Astrocyte of the spinal cord (primary cell): ENCODE data around the gene HOXA4.

Experiments
- DNase-seq: peaks from one replicate; pipeline ENCODE4 v3.0.0; 2011; ENCODE audit warnings: low read depth, low spot score
- H3K4me3 ChIP-seq: 2 replicates; pipeline ENCODE4 v1.5.1; 2011; ENCODE audit warnings: low read depth, mild to moderate bottlenecking, low read length, moderate library complexity
- in situ Hi-C: cut with HindIII; loops from 2 replicates; pipeline ENCODE4 v1.10.0; 2017; ENCODE audit warnings: low sequenced_read_pairs
- TF ChIP-seq, protein P1 (sequence below): IDR thresholded peaks from 2 replicates; pipeline ENCODE4 v1.5.1; 2012; ENCODE audit warnings: low read depth, mild to moderate bottlenecking, low read length, inconsistent platforms

HOXA4 gene

DNA sequence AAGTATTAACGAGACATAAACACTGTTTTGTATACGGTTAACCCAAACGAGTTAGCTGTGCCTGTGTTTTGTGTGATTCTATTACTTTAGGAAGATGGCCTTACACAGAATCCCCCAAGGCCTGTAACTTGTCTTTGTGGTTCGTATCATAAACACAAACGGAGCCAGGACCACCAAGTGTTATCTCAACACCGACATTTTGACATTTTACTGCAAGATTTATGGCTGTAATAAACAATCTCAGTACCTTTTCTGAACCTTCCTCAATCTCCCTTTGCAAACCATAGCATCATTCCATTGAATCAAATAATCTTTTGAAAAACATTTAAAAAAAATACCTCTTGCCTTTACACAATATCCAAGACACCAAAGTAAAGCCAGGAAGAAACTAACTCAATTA, 2.4 kb upstream of the HOXA4 start:
- H3K4me3 ChIP-seq: no peak overlapping the region
- in situ Hi-C loops: no loop called here
- no peak for DNase-seq
- TF ChIP-seq, protein P1, sequence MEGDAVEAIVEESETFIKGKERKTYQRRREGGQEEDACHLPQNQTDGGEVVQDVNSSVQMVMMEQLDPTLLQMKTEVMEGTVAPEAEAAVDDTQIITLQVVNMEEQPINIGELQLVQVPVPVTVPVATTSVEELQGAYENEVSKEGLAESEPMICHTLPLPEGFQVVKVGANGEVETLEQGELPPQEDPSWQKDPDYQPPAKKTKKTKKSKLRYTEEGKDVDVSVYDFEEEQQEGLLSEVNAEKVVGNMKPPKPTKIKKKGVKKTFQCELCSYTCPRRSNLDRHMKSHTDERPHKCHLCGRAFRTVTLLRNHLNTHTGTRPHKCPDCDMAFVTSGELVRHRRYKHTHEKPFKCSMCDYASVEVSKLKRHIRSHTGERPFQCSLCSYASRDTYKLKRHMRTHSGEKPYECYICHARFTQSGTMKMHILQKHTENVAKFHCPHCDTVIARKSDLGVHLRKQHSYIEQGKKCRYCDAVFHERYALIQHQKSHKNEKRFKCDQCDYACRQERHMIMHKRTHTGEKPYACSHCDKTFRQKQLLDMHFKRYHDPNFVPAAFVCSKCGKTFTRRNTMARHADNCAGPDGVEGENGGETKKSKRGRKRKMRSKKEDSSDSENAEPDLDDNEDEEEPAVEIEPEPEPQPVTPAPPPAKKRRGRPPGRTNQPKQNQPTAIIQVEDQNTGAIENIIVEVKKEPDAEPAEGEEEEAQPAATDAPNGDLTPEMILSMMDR: no peak

DNA sequence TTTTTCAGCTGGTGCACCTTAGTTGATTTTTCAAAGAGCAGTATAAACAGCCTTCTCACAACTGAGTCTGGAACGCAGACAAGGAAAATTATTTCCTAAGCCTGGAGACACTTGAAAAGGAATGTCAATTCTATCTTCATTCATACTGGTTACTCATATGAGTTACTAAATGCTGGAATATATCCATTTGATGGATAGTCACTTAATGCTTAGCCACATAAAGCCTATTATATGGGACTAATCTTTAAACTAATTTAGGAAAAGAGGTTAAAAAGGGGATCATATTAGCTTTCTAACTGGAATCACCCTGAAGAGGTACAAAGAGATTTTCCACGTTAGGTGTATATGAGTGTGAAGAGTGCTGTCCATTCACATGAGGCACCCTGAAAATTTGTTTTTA, 1.7 kb upstream of the HOXA4 start:
- in situ Hi-C loops: no loop called here
- no peak overlapping the region for H3K4me3 ChIP-seq
- no peak for DNase-seq
- TF ChIP-seq, protein P1: no peak

DNA sequence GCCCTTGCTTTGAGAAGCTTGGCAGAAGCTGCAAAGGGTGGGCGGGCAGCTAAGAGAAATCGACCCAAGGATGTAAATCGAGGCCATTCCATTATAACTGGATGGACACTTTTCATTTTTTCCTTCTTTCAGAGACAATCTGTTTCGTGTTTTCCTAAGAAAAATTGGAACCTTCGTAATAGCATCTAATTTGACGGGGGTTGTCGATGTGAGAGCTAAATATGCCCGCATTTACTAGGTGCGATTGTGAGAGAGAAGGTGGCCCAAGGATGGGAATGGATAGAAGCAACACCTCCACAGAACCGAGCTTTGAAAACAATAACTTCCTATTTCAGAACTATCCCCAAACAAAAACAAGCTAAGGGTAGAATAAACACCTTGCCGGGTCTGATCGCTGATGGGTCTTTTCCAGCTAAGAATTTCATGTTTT, 848 bp upstream of the HOXA4 start:
- DNase-seq: no peak
- H3K4me3 ChIP-seq: peak overlapping the region; percentile 45
- in situ Hi-C loops: no loop called here
- TF ChIP-seq, protein P1: no peak

DNA sequence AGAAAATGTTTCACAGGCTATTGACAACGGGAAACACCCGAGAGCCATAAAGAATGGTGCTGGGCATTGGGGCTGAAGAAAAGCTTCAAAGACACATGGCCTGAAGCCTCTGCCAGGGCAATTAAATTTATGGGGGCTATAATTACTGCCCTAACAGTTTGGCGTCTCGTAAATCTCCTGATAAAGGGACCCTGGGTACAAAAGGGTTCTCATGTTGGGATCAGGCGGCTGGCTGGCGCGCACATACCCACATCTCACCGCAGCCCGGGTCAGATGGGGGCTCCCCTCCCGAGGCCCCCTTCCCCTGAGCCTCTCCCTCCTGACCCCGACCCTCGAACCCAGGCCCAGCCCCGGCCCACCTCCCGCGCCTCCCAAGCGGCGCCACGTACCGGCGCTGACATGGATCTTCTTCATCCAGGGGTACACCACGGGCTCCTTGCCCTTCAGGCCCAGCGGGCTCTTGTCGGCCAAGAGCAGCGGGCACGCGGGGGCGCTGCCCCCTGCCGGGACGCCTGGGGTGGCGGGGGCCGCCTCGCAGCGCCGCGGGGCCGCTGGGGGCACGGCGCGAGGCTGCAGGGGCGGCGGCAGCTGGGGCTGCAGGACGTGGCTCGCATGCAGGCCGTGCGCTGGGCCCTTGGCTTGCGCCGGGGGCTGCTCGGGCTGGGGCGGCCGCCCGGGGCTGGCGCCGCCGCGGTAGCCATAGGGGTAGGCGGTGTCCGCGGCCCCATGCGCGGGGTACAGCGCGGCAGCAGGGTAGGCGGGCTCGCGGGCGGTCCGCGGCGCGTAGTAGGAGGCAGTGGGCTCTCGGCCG, 623 bp downstream of the HOXA4 start:
- TF ChIP-seq, protein P1: no peak
- no peak for DNase-seq
- peak overlapping the region; percentile 53 for H3K4me3 ChIP-seq
- in situ Hi-C loops: loop anchor here (10.0 kb wide), 1 partner anchor 275 kb away; no protein-coding TSS in a partner anchor

DNA sequence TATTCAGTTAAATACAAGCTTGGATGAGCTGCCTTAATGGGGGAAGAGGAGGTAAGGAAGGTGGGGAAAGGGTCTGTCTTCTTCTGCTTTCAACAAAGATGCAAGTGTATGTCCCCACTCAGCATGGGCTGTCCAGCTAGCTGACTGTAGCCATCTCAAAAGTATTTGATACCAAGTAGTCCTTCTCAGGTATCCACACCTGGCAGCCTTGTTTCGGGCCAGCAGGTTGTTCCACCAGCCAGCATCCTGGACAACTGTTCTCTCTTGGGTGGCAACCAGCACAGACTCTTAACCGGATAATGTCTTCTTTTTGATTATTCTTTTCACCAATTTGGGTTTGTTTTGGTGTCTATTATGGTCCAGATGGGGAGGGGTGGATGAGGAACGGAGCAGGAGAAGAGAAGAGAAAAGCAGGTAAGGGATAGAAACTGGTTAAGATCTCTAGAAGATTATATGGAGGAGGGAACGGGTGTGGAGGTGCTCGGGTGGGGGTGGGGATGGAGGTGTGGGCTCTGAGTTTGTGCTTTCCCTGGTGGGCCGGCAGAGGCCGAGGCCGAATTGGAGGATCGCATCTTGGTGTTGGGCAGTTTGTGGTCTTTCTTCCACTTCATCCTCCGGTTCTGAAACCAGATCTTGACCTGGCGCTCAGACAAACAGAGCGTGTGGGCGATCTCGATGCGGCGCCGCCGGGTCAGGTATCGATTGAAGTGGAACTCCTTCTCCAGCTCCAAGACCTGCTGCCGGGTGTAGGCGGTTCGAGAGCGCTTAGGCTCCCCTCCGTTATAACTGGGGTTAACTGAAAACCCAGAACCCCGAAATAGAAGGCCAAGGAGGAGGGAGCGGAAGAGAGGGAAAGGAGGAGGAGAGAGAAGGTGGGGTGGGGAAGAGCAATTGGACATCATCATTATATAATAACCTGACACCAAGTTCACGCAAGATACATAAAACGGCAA, 1.5 kb downstream of the HOXA4 start:
- peak overlapping the region; percentile 53 for H3K4me3 ChIP-seq
- in situ Hi-C loops: loop anchor here (10.0 kb wide), 1 partner anchor 274 kb away; no protein-coding TSS in a partner anchor
- TF ChIP-seq, protein P1: no peak
- no peak for DNase-seq

DNA sequence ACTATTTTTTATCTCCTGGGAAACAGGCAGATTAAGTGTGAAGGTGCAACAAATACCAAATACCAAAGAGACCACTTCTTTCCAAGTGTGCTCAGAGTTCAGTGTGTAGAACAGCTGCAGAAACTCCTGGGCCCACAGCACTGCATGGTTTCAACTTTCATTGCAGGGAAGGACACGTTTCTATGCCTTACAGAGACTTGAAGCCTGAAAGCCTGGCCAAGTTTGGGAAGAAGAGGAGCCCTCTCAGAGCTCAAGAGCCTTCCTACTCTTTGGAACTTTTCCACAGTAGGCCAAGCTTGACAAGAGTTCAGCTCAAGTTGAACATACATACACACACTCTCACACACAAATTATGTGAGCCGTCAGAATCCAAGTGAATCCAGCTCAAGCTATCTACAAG, 2.5 kb downstream of the HOXA4 start:
- TF ChIP-seq, protein P1: no peak
- peak; percentile 76 for DNase-seq
- no peak overlapping the region for H3K4me3 ChIP-seq
- in situ Hi-C loops: loop anchor here (10.0 kb wide), 1 partner anchor 273 kb away; no protein-coding TSS in a partner anchor
